DMS114 treated with DMSO at 0.1 percent for 48 hours (cell line): ENCODE results near the gene KCNMA1.
A peak's percentile ranks its signal among the peaks of the same experiment; 100 is the strongest.
"Not testable (repeated sequence)": the region's sequence is repeated elsewhere in the genome, so short reads cannot be mapped to it uniquely, and the experiment has no call there.

Source experiments
- DNase-seq: peaks from one replicate; lab custom pipeline; 2025; ENCODE audit not compliant: unreplicated experiment; lab: John Stamatoyannopoulos, UW

The KCNMA1 gene

DNA sequence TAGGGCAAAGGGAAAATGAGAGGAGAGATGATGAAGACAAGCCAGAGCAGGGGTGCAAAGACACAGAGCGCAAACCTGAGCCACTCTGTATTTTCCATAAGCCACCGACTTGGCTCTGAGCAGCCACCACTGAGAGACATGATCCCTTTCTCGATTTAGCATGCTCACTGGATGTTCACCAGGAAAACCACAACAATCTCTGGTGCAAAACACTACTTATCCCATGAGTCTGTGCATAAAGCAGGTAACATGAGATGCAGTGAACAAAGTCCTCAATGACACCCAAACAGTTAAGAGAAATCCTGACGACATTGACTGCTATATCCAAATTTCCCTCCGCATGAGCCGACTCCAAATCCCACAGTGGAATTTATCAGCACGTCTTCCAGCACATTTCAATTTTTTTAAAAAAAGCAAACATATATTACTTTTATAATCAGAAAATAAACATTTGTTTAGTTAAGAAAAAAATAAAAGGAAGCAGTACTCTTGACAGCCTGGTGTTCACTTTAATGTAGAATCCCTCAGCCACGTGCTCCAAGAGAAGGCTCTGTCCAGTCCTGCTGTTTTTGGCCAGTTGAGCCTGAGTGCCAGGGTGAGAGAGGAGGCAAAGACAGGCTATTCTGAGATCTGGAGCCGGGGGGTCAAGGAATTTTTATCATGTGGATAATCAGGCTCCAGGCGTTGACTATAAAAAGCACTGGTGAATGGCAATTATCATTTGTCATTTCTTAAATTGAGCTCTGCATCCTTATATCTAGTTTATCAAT lies 238.4 kb downstream of the KCNMA1 start:
- DNase-seq: no peak

DNA sequence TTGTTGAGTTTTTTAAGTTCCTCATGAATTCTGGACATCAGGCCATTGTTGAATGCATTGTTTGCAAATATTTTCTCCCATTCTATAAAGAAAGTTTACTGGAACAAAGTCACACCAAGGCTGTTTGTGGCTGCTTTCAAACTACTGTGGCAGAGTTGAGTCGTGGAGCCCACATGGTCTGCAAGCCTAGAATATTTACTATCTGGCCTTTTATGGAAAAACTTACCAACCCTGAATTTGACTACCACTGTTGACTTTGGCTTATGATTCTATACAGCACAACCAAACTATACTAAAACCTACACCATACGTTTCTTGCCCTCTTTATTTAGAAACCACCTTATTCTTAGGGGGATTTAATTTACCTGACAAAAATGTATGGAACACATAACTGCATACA lies 239.1 kb downstream of the KCNMA1 start:
- no peak for DNase-seq

DNA sequence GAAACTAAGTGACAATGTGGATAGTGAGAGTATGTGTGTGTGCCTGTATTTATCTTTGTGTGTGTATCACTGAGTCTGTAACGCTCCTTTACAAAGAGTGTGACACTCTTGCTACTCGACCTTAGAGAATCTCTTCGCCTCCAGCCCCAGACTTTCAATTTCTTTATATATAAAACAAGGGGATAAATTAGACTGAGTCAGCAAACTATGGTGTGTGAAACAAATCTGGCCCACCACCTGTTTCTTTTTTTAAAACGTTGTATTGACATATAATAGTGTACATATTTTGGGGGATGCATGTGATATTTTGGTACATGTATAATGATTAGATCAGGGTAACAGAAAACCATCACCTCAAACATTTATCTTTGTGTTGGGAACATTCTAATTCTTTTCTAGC lies 240.5 kb downstream of the KCNMA1 start:
- DNase-seq: no peak

DNA sequence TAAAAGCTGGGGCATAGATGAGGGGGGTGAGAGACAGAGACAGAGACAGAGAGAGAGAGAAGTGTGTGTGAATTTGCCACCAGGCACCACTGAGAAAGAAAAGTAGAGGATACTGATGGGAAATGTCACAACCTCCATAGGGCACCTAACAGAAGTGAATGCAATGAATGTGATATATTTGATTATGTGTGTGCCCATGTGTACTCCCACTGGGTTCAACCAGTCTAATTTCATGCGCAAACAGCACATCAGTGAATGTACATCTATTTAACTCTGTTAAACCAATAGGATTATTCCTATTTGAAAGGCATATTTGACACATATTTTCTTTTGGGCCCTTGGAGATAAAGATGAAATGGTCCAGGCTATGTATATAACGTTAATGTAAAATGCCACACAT lies 241.3 kb downstream of the KCNMA1 start:
- DNase-seq: no peak

DNA sequence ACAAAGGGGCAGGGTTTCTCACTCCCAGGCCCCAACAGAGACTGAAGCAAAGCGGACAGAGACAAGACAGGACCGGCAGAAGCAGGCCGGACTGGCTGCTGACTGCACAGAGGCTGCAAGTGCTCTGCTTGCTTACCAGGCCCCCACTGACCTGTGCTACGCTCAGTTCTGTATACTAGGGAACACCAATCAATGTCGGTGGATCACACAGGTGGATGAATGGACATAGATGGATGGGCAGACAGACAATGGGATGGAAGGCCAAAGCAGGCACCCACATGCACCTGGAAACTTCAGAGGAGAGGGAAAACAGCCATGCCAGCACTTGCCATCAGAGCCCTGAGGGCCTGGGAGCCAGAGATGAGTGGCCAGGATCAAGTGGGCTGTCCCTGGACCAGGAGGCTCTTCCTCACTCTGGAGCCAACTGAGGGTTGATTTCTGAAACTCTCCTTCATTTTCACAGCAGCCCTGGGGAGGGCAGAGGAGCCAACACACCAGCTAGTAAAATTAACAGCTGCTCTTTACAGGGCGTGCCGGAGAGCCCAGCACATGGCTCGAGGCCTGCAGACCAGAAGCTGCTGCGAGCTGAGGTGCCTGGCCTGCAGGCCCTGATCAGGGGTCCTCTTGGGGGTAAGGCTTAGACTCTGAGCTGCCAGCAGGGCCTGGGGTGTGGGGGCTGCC lies 243.6 kb downstream of the KCNMA1 start:
- DNase-seq: no peak

DNA sequence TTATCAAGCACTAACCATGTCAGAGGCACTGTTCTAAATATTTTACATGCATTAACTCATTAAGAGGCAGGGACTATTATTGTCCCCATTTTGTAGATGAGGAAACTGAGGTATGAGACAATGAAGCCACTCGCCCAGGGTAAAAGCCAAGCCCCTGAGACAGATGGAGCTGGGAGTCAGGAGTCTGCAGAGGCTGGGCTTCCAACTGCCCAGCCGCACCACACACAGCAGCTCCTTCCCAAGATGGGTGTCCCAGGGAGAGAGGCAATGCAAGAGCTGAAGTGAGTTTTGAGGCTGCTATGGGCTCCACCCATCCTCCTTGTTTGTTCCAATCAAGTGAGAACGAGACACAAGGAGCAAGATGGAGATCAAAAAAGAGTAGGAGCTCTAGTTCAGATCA lies 244.2 kb downstream of the KCNMA1 start:
- DNase-seq: no peak

DNA sequence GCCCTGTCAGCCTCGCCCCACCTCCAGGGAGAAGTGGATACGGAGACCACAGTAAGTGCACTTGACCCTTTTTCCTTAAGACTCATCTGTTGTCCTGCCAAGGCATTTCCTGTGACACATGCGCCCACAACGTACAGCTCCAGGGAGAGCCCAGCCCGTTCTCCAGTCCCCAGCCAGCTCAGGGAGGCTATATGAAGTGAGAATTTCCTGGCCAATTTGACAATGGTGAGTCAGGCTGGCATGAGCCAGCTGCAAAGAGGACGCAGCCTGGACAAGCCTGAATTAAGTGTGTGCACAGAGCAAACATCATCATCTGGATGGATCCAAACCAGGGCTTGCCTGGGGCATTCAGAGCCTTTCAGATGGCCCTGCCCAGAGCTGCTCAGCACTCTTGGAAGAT lies 244.8 kb downstream of the KCNMA1 start:
- no peak for DNase-seq

DNA sequence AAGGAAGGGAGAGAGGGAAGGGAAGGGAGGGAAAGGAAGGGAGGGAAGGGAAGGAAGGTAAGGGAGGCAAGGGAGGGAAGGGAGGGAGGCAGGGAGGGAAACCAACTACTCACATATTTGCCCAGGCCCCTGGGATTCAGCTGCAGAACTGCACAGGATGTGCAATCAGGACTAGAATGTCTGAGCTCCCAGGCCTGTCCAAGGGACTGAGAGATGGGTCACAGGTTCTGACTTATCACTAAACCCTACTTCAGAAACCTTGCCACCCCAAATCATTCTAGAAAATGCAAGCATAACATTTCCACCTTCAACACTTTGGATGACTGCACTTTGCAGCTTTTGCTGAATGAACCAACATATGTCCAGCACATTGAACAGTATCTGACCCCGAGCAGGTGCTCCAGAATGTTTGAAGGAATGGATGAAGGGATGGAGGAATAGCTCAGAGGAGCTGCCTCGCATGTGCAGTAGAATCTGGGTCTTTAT lies 245.3 kb downstream of the KCNMA1 start:
- no peak for DNase-seq

DNA sequence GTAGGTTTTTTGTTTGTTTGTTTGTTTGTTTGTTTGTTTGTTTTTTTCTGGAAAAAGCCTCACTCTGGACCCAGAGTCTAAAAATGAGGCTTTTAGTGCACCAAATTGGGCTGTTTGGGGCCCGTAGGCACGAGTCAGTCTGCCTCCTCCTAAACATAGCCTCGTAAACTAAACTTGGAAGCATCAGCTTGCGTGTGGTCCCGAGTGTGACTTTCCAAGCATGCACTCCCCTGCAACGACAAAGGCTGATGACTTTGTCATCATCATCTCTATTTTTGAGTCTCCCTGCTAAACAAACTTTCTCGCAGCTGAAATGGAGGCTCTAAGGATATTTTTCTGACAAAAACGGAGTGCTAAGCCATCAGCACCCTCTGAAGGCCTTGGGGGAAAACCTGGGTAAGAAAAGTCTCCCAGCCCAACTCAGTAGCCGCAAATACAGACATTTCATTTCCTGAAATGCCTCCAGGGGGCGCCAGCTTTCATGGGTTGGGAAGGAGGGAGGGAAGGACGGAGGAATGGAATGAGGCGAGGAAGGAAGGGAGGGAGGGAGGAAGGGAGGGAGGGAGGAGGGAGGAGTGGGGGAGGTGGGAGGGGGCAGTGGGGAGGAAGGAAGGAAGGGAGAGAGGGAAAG lies 245.9 kb downstream of the KCNMA1 start:
- DNase-seq: peak; percentile 50

DNA sequence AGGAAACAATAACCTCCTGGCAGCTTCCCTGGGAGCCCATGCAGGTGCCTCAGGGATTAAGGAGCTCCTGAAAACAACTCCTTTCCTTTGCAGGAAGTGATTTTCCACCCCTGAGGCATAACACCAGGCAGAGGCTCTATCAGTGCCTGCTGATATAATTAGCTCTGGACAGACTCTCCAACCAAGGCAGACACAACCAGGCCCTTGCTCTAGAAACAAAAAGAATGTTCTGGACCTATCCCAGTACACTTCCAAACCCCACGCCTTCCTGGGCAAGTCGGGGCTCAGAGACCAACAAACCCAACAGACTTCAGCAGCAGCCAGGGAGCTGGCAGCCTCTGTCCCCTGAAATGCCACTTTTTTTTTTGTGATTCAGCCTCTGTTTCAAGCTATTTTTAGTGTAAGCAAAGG lies 247.1 kb downstream of the KCNMA1 start:
- DNase-seq: no peak

DNA sequence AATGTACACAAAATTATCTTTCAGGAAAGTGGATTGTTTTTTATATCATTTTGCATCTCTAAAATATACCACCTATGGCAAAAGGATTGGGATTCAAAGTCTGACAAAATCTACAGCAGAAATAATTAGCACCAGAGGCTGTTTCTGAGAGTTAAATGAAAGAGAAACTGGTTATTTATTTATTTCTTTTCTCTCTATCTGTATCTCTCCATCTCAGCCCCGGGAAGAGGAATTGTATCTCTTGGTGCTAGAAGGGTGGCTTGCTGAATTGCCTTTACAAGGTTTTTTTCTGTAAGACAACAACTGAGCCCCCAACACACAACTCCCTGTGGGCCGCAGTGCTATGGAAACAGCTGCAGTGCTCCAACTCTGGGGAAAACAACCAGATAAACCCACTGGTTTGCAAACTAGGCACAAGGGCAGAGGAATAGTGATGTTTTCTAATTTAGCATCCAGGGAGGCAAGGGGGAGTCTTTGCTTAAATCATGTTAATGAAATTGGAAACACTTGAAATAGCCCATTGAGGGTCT lies 249.0 kb downstream of the KCNMA1 start:
- no peak for DNase-seq

DNA sequence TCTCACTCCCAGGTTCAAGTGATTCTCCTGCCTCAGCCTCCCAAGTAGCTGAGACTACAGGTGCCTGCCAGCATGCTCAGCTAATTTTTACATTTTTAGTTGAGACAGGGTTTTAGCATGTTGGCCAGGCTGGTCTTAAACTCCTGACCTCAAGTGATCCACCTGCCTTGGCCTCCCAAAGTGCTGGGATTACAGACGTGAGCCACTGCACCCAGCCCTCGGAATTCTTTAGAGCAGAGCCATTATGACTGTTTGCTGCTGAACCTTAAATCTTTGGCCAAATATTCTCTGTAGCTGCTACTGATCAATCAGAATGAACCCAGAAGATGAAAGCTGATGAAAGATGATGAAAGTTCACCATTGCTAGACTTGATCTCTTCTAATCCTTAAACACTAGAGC lies 249.9 kb downstream of the KCNMA1 start:
- not testable (repeated sequence) for DNase-seq

DNA sequence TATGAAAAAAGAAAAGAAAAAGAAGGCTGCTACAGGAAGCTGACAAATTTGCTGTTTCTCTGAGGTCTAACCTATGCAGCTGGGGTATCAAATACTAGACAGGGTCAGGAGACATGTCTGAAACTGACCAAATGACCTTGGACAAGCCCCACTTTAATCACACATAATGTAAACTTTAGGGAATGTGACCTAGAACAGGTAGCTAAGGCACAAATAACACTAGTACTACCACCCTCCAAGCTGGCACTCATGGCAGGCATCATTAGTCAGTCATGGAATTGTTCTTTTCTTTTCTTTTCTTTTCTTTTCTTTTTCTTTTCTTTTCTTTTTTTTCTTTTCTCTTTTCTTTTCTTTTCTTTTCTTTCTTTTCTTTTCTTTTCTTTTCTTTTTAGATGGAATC lies 250.4 kb downstream of the KCNMA1 start:
- DNase-seq: no peak

DNA sequence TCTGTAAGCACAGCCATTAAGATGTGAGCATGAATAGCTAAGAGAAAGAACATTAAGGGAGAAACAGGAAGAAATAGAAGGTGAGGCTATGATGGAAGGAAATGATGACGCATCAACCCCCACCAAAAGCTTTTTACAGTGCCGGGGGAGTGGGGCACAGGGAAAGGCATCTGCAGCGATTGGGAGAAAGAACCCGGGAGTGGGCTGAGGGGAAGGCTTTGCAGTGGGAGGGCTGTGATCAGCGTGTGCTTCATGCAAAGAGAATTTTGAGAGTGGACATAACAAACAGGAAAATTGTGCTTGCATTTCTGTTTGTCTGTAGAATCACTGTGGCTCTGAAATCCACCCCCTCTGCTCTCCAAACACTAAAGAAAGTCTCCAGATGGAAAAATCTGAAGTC lies 250.8 kb downstream of the KCNMA1 start:
- no peak for DNase-seq

DNA sequence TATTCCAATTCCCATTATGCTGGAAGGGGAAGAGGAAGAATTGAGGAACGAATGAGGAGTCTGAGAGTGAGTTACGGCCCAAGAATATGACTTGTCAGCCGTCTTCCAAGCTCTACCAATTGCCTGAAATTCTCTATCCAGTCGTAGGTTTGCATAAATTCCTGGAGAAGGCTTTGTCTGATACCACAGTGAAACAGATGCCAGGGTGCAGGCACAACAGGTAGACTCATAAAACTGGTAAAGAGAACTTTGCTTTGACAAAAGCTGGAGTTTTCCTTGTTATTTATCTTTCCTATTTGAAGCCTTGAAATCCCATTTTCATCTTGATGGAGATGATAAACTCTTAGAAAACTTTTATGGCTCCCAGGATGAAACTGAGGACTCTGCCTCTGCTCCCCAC lies 251.2 kb downstream of the KCNMA1 start:
- DNase-seq: no peak

DNA sequence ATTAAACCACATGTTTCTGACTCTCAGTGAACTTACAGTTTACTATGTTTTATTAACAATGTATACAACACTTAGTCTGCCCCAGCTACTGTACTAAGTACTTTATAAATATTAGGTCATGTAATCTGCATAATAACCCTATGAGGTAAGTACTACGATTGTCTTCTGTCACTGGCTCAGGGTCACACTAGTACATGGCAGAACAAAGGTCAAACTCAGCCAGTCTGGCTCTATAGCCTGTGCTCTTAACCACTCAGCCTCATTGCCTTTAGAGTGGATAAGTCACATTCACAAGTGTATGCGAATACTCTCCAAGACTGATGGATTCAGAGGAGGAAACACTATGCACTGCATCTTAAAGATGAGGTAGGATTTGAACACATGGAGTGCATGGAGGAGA lies 252.3 kb downstream of the KCNMA1 start:
- DNase-seq: no peak

DNA sequence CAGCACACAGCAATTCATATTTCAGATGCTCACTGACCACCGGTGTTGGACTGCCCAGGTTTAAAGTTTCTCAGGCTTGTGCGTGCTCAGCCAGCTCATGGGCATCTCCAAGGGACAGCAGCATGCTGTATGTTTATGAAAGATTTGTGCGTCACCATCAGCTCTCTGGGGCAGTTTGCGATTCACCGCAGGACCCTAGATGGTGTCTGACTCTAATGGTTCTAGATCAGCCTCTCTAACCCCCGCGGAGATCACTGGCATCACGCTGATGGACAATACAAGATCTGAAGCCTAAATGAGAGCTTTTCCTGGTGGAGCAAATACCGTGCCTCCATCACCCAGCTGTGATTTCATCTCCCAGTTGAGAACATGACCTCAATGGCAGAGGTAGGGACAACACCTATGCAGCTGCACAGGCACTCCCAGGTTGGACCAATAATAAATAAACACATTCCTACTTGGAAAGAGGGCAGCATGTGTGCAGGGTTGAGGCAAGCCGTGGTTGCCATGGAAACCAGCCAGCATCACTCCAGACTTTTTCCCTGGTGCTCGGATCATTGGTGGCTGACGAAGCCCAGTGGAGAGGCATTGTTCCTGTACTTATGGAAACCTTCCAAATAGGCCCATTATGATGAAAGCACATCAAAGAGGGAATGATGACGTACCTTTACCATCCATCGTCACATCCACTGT lies 253.6 kb downstream of the KCNMA1 start:
- no peak for DNase-seq

DNA sequence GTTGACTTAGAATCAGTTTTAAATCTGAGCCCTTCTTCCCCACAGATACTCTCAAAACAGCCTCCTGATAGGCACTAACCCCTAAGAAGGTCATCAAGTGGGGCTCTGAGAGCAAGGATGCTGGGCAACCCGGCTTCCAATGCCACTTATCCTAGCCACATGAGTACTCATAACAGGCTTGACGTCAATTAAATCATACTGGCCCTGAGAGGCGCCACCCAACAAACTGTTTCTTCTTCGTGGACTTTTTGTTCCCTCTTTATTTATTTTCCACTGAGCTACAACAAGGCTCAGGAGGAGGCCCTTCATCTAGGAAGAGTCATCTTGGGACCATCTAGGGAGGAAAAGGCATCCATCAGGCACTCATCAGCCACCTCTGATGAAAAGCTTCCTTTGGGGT lies 255.9 kb downstream of the KCNMA1 start:
- no peak for DNase-seq

DNA sequence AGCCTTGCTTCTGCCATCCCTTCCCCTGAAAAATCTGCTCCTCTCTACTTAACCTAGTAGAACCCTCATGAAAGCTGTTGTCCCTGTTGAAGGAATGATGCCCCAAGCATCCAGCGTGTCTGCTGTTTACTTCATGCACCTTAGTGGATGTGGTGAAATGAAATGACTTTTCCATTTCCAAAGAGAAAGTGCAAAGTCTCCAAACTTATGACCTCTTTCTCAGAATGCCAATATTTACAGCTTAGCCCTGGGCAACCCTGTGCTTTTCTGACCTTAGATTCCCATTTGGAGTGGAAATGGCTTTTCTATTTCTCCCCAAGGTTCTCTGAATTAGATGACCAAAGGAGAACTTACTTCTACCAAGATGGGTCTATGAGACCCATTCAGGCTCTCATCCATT lies 256.9 kb downstream of the KCNMA1 start:
- no peak for DNase-seq

DNA sequence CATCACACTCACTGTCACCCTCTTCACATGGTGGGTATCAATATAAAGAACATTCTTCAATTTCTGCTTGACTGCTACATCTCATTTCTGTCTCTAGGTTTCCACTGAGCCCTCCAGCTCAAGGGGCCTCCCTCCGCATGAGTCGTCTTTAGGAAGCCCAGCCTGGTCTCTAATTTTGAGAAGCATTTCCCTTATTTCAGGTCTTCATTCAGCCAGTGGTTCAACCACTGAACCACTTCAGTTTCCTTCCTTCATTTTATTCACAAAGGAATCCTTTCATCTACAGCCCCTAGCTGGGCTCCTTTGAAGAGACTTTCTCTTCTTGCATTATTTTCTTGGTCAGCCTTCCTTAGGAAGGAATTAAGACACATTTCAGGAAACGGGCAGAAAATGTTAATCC lies 257.4 kb downstream of the KCNMA1 start:
- DNase-seq: no peak
